Stimulated activated CD8-positive, alpha-beta memory T cell treated with anti-CD3 and anti-CD28 coated beads, Interleukin-2, amount 100 ng/mL, for 48 hours (primary cell): Measurements from ENCODE around the gene PITX1.
"Not testable (repeated sequence)": the region's sequence is repeated elsewhere in the genome, so short reads cannot be mapped to it uniquely, and the experiment has no call there.

Source experiments
- DNase-seq, 2 donors: peaks; one replicate each; pipeline ENCODE4 v3.0.0-alpha.2; 2020; ENCODE audit warnings: low read depth in 2 of 2

The PITX1 gene

DNA sequence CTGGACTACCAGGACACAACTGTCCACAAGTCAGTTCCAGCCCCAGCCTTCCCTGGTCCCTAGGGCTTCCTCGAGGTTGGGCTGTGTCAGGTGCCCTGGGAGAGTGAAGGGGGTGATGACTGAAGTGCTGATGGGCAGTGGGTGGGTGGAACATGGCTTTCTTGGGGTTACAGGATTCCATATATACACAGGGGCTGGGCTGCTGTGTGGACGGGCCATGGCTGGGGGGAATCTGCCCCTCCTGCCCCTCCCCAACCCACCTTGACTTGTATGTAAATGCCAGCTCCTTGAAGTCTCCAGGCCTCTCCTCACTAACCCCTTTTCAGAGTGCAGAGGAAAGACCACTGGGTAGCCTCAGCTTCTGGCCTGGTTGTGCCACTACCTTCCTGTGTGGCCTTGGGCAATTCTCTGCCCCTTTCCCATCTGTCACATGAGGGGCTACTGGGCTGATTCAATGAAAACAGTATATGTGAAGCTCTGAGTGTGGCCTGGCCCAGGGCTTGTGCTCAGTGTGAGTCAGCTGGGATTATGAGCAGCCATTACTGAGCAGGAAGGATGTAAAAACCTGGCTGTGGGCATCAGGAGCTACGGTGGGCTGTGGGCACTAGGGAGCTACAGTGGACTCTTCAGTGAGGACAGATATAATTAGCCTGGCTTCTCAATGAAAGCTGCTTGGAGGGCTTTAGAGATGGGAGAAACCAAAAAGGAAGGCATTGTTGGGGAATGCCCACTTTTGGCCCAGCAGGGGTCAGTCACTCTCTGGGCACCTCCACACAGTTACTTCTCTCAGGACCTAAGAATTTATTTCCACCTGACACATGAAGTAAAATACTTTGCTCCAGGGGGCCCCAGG, 23.3 kb downstream of the PITX1 start:
- no peak for DNase-seq

DNA sequence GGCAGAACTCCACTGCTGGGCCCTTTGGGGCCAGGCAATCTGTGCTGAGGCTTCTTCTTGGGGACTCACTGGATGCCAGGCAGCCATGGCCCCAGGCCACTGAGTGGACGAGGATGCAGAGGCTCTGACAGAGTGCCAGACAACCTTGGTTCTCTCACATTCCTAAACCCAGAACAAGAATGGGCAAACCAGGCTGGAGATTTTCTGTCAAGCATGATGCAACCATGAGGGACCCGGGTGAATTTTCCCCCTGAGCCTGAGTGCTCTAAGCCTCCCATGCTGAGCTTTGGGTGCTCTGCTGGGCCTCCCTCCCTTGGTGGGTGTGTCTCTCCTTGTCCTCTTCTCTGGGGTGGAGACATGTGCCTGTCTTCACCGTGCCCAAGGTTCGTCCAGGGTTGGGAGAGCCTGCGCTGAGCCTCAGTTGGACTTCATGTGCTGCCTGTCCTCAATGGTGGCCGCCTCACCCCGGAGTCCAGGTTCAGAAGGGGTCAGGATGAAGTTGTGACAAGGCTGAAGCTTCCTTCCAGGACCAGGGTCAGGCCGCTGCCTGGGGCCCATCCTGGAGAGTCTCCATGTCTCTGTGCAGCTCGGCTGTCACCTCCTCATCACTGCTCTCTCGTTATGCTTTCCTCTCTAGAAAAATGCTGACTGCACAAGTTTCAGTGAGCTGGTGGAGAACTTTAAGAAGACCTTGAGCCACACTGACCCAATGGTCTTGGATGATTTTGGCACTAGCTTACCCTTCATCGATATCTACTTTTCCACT, 24.1 kb downstream of the PITX1 start:
- no peak for DNase-seq

DNA sequence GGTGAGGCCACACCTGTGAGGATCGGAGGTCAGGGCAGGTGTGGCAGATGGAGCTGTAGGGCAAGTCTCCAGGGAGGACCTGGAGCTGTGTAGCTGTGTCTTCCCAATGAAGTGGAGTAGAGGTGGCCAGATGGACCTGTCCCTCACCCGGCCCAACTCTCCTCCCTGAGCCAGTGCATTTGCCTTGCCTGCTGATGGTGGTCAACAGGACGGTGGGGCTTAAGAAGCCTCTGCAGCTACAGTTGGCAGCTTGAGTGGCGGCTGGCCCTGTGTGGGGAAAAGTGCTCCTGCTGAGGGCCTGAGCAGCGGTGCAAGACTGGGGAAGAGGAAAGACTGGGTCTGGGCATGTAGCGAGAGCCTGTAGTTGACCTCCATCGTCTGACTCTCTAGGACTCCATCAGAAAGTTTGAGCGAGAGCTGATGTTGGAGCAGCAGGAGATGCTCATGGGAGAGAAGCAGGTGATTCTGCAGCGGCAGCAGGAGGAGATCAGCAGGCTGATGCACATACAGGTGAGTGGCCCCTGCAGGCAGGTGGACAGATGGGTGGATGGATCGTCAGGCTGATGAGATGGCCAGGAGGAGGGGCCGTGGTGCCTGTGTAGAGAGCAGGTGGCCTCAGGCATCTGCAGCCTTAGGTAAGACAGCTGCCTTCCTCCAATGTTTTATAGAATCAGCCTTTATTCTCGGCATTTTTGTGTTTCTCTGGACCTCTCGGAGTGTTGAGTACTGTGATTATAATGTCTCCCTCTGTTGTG, 24.9 kb downstream of the PITX1 start:
- no peak for DNase-seq

DNA sequence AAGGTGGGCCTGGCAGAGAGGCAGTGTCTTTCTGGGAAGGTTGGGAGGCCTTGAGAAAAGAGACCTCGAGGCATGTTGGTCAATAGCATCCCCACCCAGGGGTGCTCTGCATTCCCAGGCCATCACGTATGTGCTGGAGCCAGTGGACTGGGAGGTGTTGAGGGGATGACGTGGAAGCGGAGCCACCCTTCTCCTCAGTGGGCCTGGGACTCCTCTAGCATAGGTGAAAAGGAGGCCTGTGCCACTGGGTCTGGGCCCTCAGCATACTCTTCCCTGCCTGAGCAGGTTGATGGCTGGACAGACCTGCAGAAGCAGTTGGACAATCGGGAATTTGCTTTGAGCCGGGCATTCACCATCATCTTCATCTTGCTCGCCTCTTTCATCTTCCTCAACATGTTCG, 25.5 kb downstream of the PITX1 start:
- no peak for DNase-seq

DNA sequence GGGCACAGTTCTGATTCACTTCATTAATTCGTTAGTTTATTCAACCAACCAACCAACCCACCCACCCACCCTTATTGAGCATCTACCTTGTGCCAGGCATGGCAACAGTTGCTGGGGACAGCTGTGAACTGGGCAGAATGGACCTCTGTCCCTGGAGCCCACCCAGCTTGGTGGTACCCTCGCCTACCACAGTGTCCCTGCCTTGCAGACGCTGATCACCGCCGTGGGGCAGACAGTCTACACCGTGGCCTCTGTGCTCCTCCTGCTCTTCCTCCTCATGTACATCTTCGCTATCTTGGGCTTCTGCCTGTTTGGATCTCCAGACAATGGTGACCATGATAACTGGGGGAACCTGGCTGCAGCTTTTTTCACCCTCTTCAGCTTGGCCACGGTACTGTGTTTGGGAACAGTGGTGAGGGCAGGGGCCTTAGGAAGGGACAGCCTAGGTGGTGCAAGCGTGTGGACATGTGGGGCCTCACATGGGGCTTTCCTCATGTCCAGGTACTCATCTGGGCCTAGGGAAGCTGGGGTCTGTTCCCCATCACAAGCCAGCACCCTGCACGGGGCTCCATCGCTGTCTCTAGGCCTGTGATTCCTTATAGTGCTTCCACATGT, 26.2 kb downstream of the PITX1 start:
- no peak for DNase-seq

DNA sequence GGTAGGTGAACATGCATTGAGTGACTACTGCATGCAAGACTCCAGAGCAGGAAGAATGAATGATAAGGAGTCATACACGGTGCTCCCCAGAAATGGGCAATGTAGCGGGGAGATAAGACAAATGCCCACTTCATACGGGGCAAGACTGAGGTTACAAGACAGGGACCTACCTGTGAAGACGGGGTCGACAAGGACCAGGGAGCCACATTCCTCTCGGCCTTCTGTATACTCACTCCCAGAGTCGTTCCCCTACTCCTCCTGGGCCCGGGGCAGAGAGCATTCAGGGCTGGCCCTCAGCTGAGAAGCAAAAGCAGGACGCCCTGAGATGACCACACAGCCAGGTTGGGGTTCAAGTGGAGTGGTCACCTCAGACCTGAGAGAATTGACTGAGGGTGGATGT, 26.7 kb downstream of the PITX1 start:
- no peak for DNase-seq

DNA sequence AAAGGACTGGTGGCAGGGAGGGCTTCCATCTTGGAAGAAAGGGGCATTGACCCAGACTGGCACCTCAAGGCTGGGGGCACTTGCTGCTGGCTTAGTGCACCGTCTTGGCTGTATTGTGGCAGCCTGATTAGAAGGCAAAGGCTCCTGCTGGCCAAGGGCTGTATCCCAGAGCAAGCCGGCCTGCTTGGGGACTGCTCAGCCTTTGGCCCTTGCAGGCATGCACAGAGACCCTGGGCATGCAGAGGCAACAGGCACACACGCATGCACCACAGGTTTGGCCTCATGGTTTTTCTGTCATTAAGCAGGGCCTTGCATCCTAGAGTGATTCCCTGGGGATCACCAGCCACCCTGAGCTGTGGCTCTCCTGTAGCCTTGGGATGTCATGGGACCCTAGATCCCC, 29.0 kb downstream of the PITX1 start:
- no peak for DNase-seq

DNA sequence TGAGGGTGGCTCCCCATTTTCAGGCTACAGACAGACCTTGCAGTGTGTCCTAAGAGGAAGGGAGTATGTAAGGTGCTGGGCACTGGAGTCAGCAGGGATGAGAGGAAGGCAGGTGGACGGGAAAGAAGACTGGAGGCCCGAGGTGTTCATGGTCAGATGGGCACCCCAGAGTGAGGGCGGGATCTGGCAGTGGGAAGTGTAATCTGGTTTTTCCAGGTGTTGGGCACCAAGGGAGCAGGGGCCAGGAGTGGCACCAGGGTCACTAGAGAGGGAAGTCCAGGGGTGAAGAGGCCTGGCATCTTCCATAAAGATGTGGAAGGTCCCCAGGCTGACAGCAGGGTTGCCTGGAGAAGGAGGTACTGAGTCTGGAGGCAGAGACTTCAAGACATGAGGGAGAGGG, 29.7 kb downstream of the PITX1 start:
- DNase-seq, result no peak

DNA sequence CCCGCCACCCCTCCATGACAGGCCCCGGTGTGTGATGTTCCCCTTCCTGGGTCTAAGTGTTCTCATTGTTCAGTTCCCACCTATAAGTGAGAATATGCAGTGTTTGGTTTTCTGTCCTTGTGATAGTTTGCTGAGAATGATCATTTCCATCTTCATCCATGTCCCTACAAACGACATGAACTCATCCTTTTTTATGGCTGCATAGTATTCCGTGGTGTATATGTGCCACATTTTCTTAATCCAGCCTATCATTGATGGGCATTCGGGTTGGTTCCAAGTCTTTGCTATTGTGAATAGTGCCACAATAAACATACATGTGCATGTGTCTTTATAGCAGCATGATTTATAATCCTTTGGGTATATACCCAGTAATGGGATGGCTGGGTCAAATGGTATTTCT, 36.0 kb downstream of the PITX1 start:
- not testable (repeated sequence) for DNase-seq

DNA sequence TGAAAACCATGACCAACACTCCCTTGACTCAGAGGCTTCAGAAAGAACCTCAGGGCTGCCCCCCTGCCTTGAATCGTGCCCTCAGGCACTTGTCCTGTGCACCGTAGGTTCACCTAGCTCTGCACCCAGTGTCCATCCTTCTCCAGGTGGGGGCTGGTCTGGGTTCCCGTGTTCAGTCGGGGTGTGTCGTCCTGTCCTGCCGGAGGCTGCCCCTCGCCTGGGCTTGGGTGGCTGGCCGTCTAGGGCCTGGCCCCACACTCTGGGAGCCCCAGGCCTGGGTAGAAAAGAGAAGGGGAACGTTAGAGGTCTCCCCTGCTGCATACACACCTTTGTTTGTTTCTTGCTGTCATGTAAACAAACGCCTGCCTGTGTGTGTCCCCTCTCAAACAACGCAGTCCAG, 37.0 kb downstream of the PITX1 start:
- no peak for DNase-seq

DNA sequence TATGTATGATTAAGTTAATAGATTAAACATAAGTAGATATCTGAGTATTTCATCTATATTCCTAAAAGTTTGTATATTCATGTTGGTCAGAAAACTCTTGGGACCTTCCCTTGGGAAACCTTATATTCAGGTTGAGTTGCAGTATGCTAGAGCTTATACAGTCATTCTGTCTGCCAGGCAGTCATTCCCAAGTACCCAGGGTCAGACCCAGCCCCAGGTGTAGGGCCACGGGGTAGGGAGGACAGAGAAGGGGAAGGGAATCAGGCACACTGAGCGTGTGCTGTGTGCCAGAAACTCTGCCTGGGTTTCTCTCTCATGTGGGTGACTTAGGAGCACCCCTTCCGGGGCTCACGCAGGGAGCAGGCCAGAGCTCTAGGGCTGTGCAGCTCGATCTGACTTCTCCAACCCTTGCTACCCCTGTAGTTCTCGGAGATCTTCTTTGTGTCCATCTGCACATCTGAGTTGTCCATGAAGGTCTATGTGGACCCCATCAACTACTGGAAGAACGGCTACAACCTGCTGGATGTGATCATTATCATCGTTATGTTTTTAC, 38.1 kb downstream of the PITX1 start:
- no peak for DNase-seq

DNA sequence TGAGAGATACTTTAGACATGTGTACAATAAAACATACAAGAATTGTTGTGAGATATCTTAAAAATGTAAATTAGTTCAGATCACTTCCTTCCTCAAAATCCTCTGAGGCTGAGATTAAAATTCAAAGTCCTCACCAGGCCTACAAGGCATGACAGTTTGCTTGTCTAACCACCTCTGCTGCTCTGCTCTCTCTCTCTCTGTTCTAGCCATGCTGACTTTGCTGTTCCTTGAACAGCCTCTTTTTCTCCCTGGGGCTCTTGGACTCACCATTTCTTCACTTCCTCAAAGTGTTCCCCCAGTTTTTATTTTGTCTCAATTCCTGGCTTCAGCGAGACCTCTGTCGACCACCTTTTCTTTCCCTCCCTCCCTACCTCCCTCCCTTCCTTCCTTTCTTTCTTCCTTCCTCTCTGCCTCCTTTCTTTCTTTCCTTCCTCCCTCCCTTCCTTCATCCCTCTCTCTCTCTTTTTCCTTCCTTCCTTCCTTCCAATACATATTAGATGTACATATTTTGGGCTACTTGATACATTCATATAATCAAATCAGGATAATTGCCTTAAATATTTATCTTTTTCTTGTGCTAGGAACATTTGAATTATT, 39.4 kb downstream of the PITX1 start:
- no peak for DNase-seq

DNA sequence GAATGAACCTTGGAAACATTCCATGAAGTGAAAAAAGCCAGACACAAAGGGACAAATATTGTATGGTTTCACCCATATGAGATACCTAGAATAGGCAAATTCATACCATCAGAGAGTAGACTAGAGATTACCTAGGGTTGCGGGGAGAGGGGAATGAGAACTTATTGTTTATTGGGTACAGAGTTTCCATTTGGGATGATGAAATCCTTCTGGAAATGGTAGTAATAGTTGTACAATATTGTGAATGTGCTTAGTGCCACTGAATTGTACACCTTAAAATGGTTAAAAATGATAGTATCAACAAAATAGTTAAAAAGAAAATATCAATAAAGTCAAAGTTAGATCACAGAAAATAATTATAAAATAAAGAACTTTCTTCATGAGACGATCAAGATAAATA, 40.9 kb downstream of the PITX1 start:
- DNase-seq, result no peak

DNA sequence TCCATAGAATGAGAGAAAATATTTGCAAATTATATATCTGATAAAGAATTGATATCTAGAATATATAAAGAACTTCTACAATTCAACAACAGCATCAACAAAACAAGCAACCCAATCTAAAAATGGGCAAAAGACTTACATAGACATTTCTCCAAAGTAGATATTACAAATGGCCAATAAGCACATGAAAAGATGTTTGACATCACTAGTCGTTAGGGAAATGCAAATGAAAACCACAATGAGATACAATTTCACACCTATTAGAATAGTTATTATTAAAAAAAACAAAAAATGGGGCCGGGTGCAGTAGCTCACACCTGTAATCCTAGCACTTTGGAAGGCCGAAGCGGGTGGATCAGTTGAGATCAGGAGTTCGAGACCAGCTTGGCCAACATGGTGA, 41.9 kb downstream of the PITX1 start:
- no peak for DNase-seq

DNA sequence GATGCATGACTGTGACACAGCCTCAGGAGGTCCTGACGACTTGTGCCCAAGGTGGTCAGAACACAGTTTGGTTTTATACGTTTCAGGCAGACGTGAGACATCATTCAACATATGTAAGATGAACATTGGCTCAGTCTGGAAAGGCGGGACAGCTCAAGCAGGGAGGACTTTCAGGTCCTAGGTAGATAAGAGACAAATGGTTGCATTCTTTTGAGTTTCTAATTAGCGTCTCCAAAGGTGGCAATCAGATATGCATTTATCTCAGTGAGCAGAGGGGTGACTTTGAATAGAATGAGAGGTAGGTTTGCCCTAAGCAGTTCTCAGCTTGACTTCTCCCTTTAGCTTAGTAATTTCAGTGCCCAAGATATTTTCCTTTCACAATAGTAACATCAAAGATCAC, 43.8 kb downstream of the PITX1 start:
- not testable (repeated sequence) for DNase-seq

DNA sequence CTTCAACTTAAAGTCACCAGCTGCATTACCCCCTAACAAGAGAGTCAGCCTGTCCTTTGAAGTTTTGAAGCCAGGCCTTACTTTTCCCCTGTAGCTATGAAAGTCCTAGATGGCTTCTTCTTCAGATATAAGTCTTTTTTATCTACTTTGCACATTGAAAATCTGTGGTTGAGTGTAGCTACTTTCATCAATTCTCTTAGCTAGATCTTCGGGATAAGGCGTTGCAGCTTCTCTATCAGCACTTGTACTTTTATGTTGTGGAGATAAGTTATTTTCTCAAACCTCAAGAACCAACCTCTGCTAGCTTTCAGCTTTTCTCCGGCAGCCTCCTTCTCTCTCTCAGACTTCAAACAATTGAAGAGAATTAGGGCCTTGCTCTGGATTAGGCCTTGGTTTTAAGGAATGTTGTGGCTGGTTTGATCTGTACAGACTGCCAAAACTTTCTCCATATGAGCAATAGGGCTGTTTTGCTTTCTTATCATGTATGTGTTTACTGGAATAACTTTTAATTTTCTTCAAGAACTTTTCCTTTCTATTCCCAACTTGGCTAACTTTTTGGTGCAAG, 44.7 kb downstream of the PITX1 start:
- no peak for DNase-seq

DNA sequence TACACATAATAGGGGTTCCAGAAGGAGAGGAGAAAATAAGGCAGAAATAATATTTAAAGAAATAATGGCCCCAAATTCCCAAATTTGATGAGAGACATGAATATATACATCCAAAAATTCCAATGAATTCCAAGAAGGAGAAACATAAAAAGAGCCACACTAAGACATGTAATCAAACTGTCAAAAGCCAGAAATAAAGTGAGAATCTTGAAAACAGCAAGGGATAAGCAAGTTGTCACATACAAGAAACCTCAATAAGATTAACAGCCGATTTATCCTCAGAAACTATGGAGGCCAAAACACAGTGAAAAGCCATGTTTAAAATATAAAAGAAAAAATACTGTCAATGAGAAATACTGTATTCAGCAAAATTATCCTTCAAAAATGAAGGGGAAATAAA, 51.8 kb downstream of the PITX1 start:
- DNase-seq, result no peak

DNA sequence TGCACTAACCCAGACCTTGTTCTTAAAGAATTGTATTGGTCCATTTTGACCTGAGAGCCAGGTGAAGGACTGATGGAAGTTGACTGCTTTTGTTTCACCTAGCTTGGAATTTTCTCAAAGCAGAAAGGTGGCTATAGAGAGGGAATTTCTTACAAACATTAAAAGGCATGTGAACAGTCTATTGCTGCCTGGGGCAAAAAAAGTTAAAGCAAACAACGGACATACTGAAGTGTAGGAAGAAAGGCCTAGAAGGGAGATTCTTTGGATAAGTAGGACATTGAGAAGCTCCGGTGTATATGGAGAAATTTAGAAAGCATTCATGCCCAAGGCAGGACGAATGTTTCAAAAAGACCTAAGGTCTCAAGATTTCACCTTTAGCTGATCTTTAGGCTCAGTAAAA, 54.6 kb downstream of the PITX1 start:
- no peak for DNase-seq
